ENCODE measurements around the gene SPNS2. TPM values are rescaled to one million over a fixed set of nuclear protein-coding genes. Genes with fewer than 3 reads are reported as not detected.

The SPNS2 gene
- total and polyA plus RNA-seq, 10 of the 15 experiments (the other 5 are each of a cell fraction or from before 2014, with no cell fraction given): 0.04 to 1.1 (median 0.23) TPM; not detected in 2

DNA sequence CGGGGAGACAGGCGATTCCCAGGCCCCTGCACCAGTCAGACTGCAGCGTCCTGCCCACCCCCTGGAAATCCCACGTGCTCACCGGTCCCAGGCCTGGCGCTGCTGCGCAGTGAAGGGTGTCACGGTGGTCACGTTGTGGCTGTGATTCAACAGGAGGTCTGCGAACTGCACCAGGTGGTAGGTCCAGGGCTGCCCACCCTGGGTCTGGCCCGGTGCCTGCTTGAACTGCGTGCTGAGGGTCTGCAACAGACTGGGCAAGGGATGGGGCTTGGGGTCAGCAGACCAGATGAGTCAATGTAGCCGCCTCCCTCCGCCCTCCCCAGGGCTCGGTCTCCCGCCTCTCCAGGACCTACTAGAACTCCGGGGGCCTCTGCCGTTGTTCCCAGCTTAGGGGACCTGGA lies 49.4 kb downstream of the SPNS2 start:
- ATAC-seq (no peak), DNase-seq (ENCODE audit: low read depth, low spot score) (no peak)
- TF ChIP-seq, protein P1, sequence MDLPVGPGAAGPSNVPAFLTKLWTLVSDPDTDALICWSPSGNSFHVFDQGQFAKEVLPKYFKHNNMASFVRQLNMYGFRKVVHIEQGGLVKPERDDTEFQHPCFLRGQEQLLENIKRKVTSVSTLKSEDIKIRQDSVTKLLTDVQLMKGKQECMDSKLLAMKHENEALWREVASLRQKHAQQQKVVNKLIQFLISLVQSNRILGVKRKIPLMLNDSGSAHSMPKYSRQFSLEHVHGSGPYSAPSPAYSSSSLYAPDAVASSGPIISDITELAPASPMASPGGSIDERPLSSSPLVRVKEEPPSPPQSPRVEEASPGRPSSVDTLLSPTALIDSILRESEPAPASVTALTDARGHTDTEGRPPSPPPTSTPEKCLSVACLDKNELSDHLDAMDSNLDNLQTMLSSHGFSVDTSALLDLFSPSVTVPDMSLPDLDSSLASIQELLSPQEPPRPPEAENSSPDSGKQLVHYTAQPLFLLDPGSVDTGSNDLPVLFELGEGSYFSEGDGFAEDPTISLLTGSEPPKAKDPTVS (IDR thresholded peaks at IDR 0.05; ENCODE audit: low read depth, low read length): no peak
- TF ChIP-seq MTA2 (IDR thresholded peaks at IDR 0.05; ENCODE audit: low read depth) (no peak), BMI1 (IDR thresholded peaks at IDR 0.05; ENCODE audit: borderline replicate concordance) (no peak), POU2F2 (IDR thresholded peaks at IDR 0.05; ENCODE audit: borderline replicate concordance, low read depth, low read length) (no peak), PAX8 (IDR thresholded peaks at IDR 0.05) (no peak), MAX (IDR thresholded peaks at IDR 0.05; ENCODE audit: low read depth, low read length) (no peak), MYB (IDR thresholded peaks at IDR 0.05; ENCODE audit: borderline replicate concordance, low read depth, low read length) (no peak), KLF5 (IDR thresholded peaks at IDR 0.05; ENCODE audit: partially characterized antibody) (no peak), ZNF217 (IDR thresholded peaks at IDR 0.05) (no peak), EZH2 (IDR thresholded peaks at IDR 0.05; ENCODE audit: borderline replicate concordance, control insufficient read depth, low read depth, low read length) (no peak), RUNX3 (IDR thresholded peaks at IDR 0.05; ENCODE audit: low read length) (no peak), FOXK2 (IDR thresholded peaks at IDR 0.05) (no peak), ZNF687 (IDR thresholded peaks at IDR 0.05) (no peak), RFX5 (IDR thresholded peaks at IDR 0.05; ENCODE audit: low read depth, low read length) (no peak), USF2 (IDR thresholded peaks at IDR 0.05; ENCODE audit: borderline replicate concordance, low read depth, low read length) (no peak), TBL1XR1 (IDR thresholded peaks at IDR 0.05; ENCODE audit: low read depth, low read length) (no peak)

More for the DNA sequence above, 49.4 kb downstream of the SPNS2 start:
- Histone ChIP-seq H2AFZ (ENCODE audit: control insufficient read depth, low read depth, low read length) (no peak overlapping the region), H3K4me3 (no peak overlapping the region), H3K4me2 (ENCODE audit: control insufficient read depth, insufficient read depth) (no peak overlapping the region), H3K27ac (ENCODE audit: control insufficient read depth, insufficient read depth) (no peak overlapping the region), H3K79me2 (ENCODE audit: control insufficient read depth, insufficient read depth, low read length) (peaks cover under 1% of the 10 kb centered on the region; the same call in 1 of the 2 replicates), H3K36me3 (ENCODE audit: control insufficient read depth in 2 of 2, insufficient read depth in 2 of 2, low read length in 1 of 2) (peaks cover 33 to 50% of the 10 kb centered on the region in 2 experiments), H3K4me1 (ENCODE audit: control insufficient read depth, insufficient read depth, low read length) (no peaks in the 10 kb centered on the region), H4K20me1 (ENCODE audit: control insufficient read depth, insufficient read depth) (no peaks in the 10 kb centered on the region; the same call in none of the 2 replicates), H3K9me3 (replicated peaks; ENCODE audit: control insufficient read depth, insufficient read depth, low read length) (no peaks in the 10 kb centered on the region), H3K9ac (ENCODE audit: control insufficient read depth, insufficient read depth, low read length) (no peak overlapping the region), H3K27me3 (replicated peaks in 1 of 2; ENCODE audit: control insufficient read depth in 2 of 2, insufficient read depth in 2 of 2, low read length in 1 of 2) (no peaks in the 10 kb centered on the region)
- 91% methylated on average over 18 of the region's 18 CpGs for WGBS (ENCODE audit: insufficient coverage, insufficient replicate concordance, low lambda C conversion rate, missing lambda C conversion rate)
- FAIRE-seq: no peak
- in situ Hi-C loops (cut with MboI) (no loop called here), intact Hi-C loops (cut with micrococcal nuclease; ENCODE audit: unreplicated experiment) (no loop called here)
- POLR2A ChIA-PET: no interaction called here
- no TSS peak for BruUV-seq (replicated peaks)
- SMC1A ChIA-PET (ENCODE audit: uncharacterized antibody, unreplicated experiment): no interaction called here
- CTCF ChIA-PET: no interaction called here
- RAD21 ChIA-PET (ENCODE audit: unreplicated experiment): no interaction called here
